Measurements from ENCODE around the gene TRAPPC14. TPM values are rescaled to one million over a fixed set of nuclear protein-coding genes. Genes with fewer than 3 reads are reported as not detected.

Gene TRAPPC14
- total and polyA plus RNA-seq, 9 of the 15 experiments (the other 6 are each of a cell fraction or from before 2014, with no cell fraction given) = 0.42 to 45.9 (median 18.2) TPM

DNA sequence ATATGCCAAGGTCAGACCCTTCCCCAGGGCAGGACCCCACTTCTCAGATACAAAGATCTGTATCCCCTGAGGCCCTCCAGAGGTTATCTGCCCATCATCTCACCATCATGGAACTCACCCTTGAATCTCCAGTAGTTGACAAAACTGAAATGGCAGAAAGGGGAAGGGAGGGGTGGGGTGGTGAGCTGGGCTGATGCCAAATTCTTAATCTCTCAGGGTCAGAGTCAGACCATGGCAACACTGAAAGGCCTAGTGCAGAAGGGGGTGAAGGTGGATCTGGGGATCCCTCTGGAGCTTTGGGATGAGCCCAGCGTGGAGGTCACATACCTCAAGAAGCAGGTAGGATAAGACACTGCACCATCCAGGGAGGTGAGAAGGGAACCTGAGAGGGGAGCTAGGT, 36.0 kb downstream of the TRAPPC14 start (continued):
- TF ChIP-seq CEBPG (CRISPR knock-in tag; IDR thresholded peaks at IDR 0.05) (no peak), CEBPG (tag; conservative IDR thresholded peaks at IDR 0.05 in 1 of 2, IDR thresholded peaks at IDR 0.05 in 1 of 2) (no peak), ZNF830 (CRISPR knock-in tag; IDR thresholded peaks at IDR 0.05) (no peak), YY1 (IDR thresholded peaks at IDR 0.05; ENCODE audit: borderline replicate concordance in 1 of 3, control insufficient read depth in 1 of 3, extremely low read depth in 1 of 3, insufficient read depth in 3 of 3, insufficient read length in 1 of 3, insufficient replicate concordance in 2 of 3, low read depth in 1 of 3, low read length in 2 of 3) (peak in 1 of 3 experiments; percentile 49), RB1 (IDR thresholded peaks at IDR 0.05; ENCODE audit: low read depth) (no peak), ZNF174 (CRISPR knock-in tag; IDR thresholded peaks at IDR 0.05) (no peak), ZBTB40 (IDR thresholded peaks at IDR 0.05) (no peak), ZBTB40 (CRISPR knock-in tag; IDR thresholded peaks at IDR 0.05) (no peak), DPF2 (IDR thresholded peaks at IDR 0.05) (peak; percentile 31; the same call in 1 of the 2 replicates), RCOR1 (IDR thresholded peaks at IDR 0.05; ENCODE audit: borderline replicate concordance in 1 of 2, low read depth in 2 of 2, low read length in 2 of 2) (peak in 1 of 2 experiments; percentile 24; a peak in 1 of 4 replicates), PRDM10 (IDR thresholded peaks at IDR 0.05; ENCODE audit: partially characterized antibody) (peak; percentile 55), NFATC3 (IDR thresholded peaks at IDR 0.05) (no peak)
- TF ChIP-seq, protein P1, sequence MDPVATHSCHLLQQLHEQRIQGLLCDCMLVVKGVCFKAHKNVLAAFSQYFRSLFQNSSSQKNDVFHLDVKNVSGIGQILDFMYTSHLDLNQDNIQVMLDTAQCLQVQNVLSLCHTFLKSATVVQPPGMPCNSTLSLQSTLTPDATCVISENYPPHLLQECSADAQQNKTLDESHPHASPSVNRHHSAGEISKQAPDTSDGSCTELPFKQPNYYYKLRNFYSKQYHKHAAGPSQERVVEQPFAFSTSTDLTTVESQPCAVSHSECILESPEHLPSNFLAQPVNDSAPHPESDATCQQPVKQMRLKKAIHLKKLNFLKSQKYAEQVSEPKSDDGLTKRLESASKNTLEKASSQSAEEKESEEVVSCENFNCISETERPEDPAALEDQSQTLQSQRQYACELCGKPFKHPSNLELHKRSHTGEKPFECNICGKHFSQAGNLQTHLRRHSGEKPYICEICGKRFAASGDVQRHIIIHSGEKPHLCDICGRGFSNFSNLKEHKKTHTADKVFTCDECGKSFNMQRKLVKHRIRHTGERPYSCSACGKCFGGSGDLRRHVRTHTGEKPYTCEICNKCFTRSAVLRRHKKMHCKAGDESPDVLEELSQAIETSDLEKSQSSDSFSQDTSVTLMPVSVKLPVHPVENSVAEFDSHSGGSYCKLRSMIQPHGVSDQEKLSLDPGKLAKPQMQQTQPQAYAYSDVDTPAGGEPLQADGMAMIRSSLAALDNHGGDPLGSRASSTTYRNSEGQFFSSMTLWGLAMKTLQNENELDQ (CRISPR knock-in tag; IDR thresholded peaks at IDR 0.05; ENCODE audit: borderline replicate concordance) = no peak
